ENCODE data around the gene GRAMD1A. TPM values are rescaled to one million over a fixed set of nuclear protein-coding genes. Genes with fewer than 3 reads are reported as not detected.

Gene GRAMD1A
- total and polyA plus RNA-seq, 2 of the 8 experiments (the other 6 are each of a cell fraction or from before 2014, with no cell fraction given): 113 to 154 TPM

- no peak for TF ChIP-seq KDM4A (IDR thresholded peaks at IDR 0.05; ENCODE audit: low read depth, low read length, severe bottlenecking)
These were observed 73.4 kb downstream of the GRAMD1A start (continued) for GRCh38 chr19:35073516-35073915.

Data from H1 (cell line).